HepG2 (cell line): ENCODE results near the gene DCLK1. TPM values are rescaled to one million over a fixed set of nuclear protein-coding genes. Genes with fewer than 3 reads are reported as not detected.

ENCODE experiments used
- ETV5 ChIP-seq: IDR thresholded peaks from 2 replicates; pipeline ENCODE4 v1.6.1; 2018; ENCODE audit warnings: missing biosample characterization, missing genetic modification reagents, inconsistent platforms, borderline replicate concordance
- HDAC6 ChIP-seq: fragments of 200-600 bp; sonication (generic); IDR thresholded peaks from 2 replicates; pipeline ENCODE4 v1.7.0; 2017; ENCODE audit warnings: mild to moderate bottlenecking, antibody characterized with exemption, low read length, low read depth
- JUNB ChIP-seq: sonication (generic); formaldehyde crosslinking; IDR thresholded peaks from 2 replicates; pipeline ENCODE4 v1.8.0; 2022; ENCODE audit warnings: missing genetic modification reagents, mild to moderate bottlenecking, borderline replicate concordance
- PAWR ChIP-seq: sonication (generic); formaldehyde crosslinking; IDR thresholded peaks from 2 replicates; pipeline ENCODE4 v1.4.0; 2020; ENCODE audit warnings: missing genetic modification reagents, mild to moderate bottlenecking, borderline replicate concordance
- PAXIP1 ChIP-seq: sonication (generic); formaldehyde crosslinking; conservative IDR thresholded peaks from 2 replicates; pipeline ENCODE4 v1.4.0; 2020; ENCODE audit warnings: mild to moderate bottlenecking, missing genetic modification reagents, moderate library complexity
- PCBP1 ChIP-seq: fragments of 200-400 bp; formaldehyde crosslinking; IDR thresholded peaks from 2 replicates; pipeline ENCODE4 v1.6.1; 2017; ENCODE audit warnings: mild to moderate bottlenecking, low read depth, low read length, borderline replicate concordance
- ZBTB1 ChIP-seq: sonication (generic); formaldehyde crosslinking; IDR thresholded peaks from 2 replicates; pipeline ENCODE4 v1.4.0; 2020; ENCODE audit warnings: missing genetic modification reagents, borderline replicate concordance
- ZNF691 ChIP-seq: sonication (generic); formaldehyde crosslinking; IDR thresholded peaks from 2 replicates; pipeline ENCODE4 v1.4.0; 2020; ENCODE audit warnings: missing genetic modification reagents, low read depth, mild to moderate bottlenecking, borderline replicate concordance
- polyA plus RNA-seq, 8 experiments: library from polyadenylated mRNA; depleted of rRNA in 3 of 8; stranded (reverse) in 7 of 8; unstranded in 1 of 8; fragments of >200 nt; fragmentation: Illumina TruSeq in 4 of 8; extraction: Trizol in 4 of 8; gene quantifications; 2 replicates each; pipeline versions ENCODE4 v1.2.1 to v1.2.3, GENCODE V29; 2011 to 2016; ENCODE audit warnings: low read depth in 4 of 8, missing spikeins in 1 of 8, mixed read lengths in 1 of 8; ENCODE audit not compliant: insufficient read depth in 1 of 8
- total RNA-seq, 5 experiments: library from RNA; depleted of rRNA; stranded (reverse); fragments of >200 nt; fragmentation: Illumina TruSeq; extraction: Trizol; gene quantifications; 2 replicates each; pipeline ENCODE4 v1.2.3, GENCODE V29; 2016; ENCODE audit warnings: low read depth in 1 of 5
- TF ChIP-seq, protein P1 (sequence below): sonication (generic); formaldehyde crosslinking; IDR thresholded peaks from 2 replicates; pipeline ENCODE4 v1.8.1; 2023; ENCODE audit warnings: mild to moderate bottlenecking, missing genetic modification reagents, borderline replicate concordance

Gene DCLK1
- total and polyA plus RNA-seq, 2 of the 13 experiments (the other 11 are each of a cell fraction or from before 2014, with no cell fraction given), result not detected

DNA sequence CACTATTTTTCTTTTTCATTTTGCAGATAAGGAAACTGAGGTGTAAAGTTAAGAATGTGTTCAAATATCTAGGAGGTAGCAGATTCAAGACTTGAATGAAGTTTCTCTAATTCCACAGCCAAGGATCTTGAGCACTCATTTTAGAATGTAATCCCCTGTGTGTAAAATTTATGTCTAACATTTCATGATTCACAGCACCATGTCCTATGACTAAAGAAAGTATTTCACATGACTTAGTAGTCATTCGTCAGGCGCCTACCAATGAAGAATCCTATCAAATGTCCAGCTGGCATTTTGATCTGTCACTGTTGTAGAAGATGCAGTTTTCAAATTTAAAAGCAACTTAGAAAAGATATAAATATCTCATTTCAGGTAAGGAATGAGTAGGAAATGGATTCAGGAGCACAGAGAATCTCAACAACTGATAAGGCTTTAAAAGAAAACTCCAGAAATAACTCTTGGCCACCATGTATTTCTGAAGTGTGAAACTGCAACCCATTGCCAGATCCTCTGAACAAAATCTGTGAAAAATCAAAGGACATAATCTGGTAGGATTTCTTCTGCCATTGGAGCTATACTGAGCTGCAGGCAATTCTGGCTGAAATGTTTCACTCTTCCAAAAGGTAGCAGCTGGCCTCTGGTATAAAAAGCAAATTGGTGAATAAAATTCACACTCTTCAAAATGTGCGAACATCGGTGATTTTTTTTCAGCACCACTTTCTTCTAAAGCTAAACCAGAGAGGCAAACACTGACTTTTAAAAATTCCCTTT is 92.2 kb downstream of the DCLK1 start (continued):
- TF ChIP-seq ZNF691 (no peak), PAWR (CRISPR knock-in tag) (no peak), HDAC6 (no peak), ETV5 (no peak), ZBTB1 (CRISPR knock-in tag) (no peak), JUNB (no peak), PCBP1 (no peak), PAXIP1 (CRISPR knock-in tag) (no peak)
- TF ChIP-seq, protein P1, sequence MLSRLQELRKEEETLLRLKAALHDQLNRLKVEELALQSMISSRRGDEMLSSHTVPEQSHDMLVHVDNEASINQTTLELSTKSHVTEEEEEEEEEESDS (CRISPR knock-in tag), result no peak
